G401 (cell line): ENCODE measurements around the gene CHSY3. TPM values are rescaled to one million over a fixed set of nuclear protein-coding genes. Genes with fewer than 3 reads are reported as not detected.
A peak's percentile ranks its signal among the peaks of the same experiment; 100 is the strongest.

Source experiments
- DNase-seq: peaks from one replicate; pipeline ENCODE4 v3.0.0-alpha.2; 2015; ENCODE audit warnings: low spot score
- in situ Hi-C: cut with HindIII; loops from 2 replicates; pipeline ENCODE4 v1.10.0; 2016; ENCODE audit warnings: low sequenced_read_pairs, mixed read lengths
- total RNA-seq: library from RNA; depleted of rRNA; stranded (reverse); fragments of >200 nt; shearing (Covaris generic); gene quantifications from 2 replicates; pipeline ENCODE4 v1.2.3, GENCODE V29; 2014

CHSY3 gene
- total RNA-seq, 1 experiment from 2014 or later = not detected

DNA sequence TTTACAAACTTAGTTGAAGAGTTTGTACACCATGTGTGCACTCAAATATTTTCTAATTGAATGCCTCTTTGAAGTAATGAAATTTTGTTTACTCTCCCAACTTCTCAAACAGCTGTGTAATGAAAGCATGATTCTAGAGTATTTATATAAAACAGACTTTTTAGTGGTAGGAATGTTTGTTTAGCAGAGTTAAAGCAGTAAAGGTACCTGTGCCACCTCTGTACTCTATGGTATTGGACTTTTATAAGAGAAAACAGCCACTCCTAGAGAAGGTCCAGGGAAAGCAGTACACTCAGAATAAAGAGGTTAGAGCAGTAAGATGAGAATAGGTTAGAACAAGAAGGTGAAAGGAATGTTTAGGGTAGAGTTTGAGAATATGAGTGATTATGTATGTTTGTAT lies 163.1 kb downstream of the CHSY3 start:
- no peak for DNase-seq
- in situ Hi-C loops = no loop called here

DNA sequence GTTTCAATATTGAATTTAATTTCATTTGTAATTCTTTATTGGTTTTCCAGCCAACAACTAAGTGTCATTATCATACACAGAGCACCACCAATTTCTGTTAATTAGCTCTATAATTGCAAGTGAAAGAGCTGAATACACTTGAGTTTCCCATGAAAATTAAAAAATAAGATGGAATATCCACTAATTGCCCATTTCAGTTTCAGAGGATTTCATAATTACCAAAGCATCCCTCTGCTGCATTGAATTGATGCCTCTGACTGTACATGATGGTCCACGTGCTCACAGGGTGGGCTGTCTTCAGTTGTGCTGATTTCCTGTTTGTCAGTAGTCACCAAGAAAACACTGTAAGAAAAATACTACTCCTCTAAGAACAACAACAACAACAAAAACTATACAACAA lies 163.8 kb downstream of the CHSY3 start:
- DNase-seq = no peak
- in situ Hi-C loops = no loop called here

DNA sequence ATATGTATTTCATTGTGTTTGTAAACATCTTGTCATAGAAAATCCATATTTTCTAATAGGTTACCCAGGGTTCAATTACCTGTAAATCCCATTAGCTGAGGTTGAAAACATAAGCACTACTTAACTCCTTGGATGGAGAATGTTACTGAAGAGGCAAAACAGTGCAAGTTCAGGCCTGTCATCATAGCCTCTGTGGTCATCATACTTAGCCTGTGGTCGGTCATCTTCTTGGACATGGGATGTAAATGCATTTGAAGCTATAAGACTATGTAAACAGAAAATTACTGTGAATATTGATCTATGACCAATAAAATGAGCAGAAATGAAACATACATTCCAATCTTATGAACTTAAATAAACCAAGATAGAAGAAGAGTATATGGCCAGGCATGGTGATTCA lies 164.7 kb downstream of the CHSY3 start:
- in situ Hi-C loops = no loop called here

DNA sequence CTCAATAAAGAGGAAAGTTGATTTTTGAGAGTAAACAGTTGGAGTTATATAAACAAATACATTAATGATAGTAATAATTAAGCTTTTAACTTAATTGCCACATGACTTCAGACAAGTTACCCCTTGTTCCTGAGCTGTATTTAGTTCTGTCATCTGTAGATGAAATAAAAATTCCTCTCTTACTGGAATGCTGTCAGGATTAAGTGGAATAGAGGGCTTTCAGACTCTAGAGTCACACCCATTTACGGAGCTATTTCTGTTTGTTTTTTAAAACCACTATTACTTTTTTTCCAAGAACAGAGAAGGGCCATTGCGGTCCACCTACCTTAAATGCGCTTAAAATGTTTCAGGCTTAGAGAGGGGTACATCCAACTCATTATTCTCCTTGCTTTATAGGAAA lies 170.6 kb downstream of the CHSY3 start:
- DNase-seq = no peak
- in situ Hi-C loops = no loop called here

More for the DNA sequence above, 164.7 kb downstream of the CHSY3 start:
- no peak for DNase-seq

DNA sequence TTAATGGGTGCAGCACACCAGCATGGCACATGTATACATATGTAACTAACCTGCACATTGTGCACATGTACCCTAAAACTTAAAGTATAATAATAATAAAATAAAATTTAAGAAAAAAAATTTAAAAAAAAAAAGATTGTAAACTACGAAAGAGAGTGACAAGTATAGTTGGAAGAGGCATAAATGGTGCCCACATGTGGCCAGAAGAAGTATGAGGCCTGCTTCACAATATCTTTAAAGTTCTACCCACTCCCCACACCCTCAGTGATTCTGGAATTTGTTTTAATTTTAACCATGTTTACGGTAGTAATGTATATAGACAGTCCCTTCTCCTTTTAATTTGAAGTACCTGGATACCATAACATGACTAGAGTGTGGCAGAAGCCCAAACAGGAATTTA lies 172.7 kb downstream of the CHSY3 start:
- in situ Hi-C loops = no loop called here

DNA sequence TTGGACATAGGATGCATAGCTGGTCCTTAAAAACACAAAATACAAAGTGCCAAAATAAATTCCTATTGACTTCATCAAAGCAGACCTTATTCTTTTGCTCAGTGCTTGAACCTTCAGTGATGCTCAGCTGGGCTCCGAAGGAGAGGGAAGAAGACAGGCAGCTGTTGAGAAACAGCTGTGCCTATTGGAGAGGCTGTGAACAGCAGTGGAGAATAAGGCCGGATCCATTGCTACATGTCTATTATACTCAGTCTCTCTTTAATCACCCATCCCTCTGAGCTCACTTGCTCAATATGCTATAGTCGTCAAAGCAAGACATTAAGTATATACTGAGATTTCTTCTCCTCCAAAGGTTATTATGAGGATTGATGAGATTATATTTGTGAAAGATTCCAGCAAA lies 174.4 kb downstream of the CHSY3 start:
- no peak for DNase-seq
- in situ Hi-C loops = no loop called here

More for the DNA sequence above, 172.7 kb downstream of the CHSY3 start:
- no peak for DNase-seq

DNA sequence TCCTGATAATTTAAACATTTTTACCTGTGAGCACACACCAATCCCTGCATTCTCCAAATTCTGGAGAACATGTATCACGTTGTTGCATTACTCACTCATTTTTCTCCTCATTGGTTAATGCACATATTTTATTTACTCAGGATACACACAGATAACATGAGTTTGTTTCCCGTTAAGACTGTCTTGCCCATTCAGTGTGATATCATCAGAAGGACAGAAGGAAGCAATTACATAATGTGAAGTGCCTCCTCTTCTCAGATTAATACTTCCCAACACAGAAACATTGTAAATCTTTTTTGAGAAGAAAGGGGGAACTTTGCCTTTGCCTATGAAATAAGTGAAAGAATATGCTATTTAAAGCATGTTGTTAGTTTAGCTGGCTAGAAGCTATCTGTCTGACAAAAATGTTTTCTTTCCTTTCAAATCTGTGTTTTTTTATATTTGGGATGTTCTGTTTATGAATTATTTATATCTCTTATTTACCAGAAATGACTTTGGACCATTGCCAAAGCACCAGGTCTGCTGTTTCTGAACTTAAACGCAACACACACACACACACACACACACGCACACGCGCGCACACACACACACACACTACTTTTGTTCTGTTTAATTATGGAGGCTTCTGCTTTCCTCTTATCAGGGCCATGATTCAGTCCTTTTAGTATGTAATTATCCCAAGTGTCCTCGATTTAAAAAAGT lies 186.5 kb downstream of the CHSY3 start:
- no peak for DNase-seq
- in situ Hi-C loops = no loop called here

DNA sequence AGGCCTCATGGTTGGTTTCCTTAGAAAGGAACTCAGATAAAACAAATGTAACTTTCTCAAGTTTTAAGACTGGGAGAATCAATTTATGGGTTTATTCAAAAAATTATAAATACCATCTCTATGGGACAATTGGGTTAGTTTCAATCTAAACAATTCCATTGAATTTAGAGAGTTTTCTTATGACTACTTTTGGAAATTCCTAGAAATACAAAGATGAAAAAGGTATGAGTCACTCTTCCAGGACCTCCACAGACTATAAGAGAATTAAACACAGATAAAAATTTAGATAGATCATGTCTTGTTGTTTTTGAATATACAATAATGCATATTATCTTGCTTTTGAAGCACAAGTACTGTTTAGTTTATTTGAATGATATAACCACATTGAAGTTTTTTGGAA lies 188.7 kb downstream of the CHSY3 start:
- DNase-seq = no peak
- in situ Hi-C loops = no loop called here

DNA sequence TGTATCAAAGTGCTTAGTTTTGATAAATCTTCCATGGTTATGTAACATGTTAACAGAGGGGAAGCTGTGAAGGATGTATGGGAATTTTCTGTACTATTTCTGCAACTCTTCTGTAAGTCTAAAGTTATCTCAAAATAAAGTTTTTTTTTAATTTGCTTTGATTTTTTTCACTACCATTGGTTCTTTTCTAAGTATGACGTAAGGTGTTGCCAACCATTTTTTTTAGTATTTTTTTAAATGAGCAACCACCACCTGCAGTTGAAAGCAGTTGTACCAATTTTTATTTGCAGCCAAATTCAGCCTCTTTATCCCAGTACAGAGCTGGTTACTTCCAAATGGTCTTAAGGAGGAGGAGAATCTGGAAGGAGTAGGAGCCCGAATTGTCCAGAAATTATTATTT lies 192.2 kb downstream of the CHSY3 start:
- in situ Hi-C loops = no loop called here
- DNase-seq = no peak

DNA sequence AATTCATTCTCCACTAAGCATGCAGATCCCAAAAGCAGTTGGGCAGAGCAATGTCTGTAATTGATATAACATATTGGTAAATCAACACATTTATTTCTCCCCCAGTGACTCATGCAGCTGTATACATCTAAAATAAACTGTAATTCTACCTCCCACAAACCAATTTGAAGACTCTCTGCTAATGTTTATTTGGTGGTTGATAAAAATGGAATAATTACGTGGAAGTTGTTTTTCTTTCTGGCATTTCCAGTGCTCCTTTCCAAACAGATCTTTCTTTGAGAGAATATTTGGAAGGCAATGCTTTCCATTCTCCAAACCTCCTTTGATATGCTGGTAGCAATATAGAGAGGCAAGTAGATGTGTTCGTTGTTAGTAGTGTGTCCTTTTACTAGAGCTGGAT lies 194.7 kb downstream of the CHSY3 start:
- in situ Hi-C loops = no loop called here

DNA sequence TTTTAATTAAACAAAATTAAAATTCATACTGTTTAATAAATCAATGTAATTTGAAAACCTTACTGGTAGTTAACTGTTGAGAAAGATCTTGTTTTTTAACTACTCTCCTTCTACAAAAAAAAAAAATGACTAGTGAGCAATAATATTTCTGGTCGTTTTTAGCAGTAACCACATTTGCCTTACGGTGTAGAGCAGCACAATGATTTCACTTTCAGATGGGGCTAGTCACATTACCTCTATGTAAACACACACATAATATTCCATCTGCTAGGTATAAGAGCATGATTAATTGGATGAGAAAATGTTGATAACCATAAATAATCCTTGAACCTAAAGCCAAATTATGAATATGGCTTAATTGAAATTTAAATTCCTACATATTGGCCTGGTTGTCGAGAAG lies 198.1 kb downstream of the CHSY3 start:
- in situ Hi-C loops = no loop called here
- no peak for DNase-seq

More for the DNA sequence above, 194.7 kb downstream of the CHSY3 start:
- DNase-seq = no peak

DNA sequence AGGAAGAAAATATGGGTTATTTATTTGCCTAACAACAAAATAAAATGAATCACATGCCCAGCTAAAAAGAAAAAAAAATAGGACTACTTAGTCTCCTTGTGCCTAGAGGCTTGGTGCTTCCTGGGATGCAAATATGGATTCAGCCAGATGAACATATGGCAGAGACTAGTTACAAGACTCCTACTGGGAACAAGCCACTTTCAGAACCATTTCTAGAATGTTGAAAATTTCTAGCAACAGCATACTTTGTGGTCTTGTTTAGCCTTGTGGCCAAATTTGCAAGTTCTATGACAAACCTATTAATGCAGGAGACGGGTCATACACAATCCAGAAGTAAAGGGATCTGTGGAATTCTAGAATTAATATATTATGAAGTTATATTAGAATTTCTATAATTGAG lies 198.7 kb downstream of the CHSY3 start:
- in situ Hi-C loops = no loop called here
- DNase-seq = no peak

DNA sequence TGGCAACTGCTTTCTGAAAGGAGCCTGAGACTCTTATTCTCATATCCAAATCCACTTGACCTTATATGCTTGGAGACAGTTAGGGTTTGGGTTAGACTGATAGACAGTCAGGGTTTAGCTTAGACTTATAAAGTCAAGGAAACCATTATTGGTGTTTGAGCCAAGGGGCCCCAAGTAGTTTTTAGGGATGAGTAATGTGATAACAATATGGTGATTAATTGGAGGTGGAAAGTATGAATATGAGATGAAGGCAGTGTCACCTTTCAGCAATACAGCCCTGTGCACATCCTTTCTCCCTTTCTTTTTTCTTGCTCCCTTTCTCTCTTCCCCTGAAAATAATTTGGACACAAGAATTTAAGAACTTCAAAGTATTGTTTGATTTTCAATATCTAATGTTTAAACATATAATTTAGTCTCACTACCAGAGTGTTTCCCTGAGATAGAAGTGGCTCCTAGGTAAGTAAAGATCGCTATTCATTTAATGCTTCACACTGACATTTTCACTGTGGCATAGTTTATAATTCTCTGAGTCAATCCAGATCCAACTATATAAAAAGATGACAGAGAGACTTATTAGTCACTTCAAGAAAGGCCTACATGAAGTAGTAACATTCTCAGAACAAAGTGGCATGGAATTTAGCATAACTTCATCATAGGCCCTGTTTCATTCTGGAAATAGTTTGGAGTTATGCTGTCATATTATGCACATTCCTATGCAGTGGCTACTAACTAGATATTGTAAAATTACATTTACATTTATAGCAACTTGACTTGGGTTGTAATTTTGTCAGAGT lies 200.8 kb downstream of the CHSY3 start:
- DNase-seq = no peak
- in situ Hi-C loops = no loop called here

DNA sequence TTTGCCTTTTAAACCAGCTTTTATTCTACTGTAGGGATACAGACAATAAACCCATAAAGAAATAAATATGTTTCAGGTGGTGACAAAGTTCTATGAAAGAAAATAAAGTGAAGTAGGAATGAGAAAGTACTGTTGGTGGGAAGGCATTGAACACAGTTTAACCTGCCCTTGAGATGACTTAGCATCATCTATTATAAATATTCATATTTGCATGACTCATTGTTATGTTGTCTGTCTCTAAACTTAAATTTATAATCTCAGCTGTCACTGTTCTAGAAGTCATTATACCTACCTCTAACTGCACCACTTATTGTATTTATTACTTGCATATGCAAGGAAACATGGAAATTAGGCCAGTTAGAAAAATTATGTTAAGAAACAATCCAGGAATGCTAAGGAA lies 202.2 kb downstream of the CHSY3 start:
- in situ Hi-C loops = no loop called here
- no peak for DNase-seq

DNA sequence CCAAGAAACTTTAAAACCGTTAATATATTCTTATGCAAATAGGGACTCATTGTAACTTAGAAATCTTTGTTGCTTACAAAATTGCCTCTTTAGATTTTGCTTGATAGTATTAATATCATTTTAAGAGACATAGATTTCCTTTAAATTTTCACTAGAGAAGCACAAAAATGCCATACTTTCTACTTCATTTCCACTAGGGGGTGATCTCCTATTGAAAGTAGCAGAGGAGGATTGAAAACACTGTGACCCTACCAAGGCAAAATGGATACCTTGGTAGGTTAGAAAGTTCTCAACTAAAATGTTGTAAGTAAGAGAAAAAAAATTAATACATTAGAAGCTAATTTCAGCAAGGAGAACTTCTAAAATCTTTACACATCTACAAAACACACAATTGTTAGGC lies 204.9 kb downstream of the CHSY3 start:
- in situ Hi-C loops = no loop called here
- DNase-seq = no peak

DNA sequence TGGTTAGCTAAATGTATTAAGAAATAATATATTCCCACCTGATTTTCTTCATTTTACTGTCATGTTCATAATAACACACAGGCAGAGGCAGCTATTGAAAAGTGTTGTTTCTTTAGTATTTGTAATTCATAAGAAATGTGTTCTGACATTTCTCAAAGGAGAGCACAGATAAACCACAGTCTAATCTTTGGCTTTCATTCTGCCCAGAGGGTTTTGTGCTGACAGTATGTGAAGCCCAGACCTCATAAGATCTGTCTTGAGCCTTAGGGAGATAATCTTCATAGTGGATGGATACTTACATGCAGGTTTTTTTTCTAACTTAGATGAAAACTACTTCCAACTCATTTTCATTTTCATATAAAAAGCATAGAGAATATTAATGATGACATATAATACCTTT lies 206.1 kb downstream of the CHSY3 start:
- in situ Hi-C loops = no loop called here
- DNase-seq = no peak

DNA sequence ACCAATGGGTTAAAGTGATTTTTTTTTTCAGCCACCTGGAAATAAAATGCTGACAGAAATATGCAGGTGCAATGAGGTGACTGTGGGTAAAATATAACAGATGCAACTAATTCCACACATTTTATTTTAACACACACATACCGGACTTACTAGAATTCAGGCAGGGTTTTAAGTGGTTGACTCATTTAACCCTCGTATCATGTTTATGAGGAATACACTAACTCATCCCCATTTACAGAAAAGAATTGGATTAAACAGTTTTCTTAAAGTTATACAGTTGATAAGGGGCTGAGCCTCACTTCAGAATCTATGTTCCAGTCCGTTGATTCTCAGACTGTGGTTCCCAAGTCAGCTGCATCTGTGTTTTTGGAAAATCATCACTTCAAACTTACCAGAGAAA lies 207.5 kb downstream of the CHSY3 start:
- in situ Hi-C loops = no loop called here
- no peak for DNase-seq

DNA sequence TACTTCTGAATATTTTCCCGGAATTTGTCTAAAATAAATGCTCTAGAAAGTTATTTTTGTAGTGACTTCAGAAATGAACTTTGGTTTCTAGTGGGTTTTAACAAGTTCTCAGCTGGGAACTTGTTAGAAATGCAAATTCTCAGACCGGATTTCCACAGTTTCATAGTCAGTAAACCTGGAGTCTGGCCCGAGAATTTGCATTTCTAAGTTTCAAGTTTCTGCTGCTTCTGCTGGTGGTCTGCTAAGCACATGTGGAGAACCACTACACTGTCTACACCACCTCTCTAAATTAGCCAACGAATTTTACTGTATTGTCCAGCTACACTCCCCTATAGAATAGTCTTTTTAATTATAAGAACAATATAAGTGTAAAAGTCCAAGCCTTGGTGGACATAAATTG lies 208.0 kb downstream of the CHSY3 start:
- DNase-seq = no peak
- in situ Hi-C loops = no loop called here

DNA sequence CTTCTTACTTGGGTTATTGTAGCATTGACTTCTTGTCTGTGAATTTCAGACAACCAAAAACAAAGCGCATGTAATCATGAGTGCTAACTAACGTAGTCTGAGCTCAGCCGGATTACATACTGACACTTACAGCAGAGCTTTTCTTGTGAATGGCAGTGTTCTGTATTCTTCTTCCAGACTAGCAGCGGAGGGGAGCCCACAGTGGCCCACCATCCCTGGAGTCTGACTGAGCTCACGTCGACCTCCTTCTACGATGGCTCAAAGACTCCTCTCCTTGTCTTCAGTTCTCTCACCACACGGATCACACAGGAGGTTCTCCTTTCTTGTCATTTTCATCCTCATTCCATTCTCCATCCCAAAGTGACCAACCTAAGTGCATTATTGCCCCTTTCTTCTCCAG lies 211.4 kb downstream of the CHSY3 start:
- in situ Hi-C loops = no loop called here
- DNase-seq = no peak

DNA sequence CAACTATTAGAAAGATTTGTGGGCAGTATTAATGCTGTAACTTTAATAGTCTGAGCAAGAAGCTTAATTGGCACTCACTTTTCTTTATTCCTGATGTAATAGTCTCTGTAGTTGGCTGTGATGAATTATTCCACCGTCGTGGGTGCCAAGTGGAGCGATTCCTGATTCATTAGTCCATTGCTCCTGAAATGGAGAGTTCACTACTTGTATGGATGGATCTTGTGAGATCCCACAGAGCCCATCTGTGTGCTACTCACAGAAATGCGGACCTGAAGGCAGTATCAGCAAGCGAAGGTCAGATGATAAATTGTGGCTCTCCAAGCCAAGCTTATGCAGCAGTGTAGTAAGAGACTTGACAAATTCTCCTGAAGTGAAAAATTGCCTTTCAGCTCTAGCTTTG lies 212.2 kb downstream of the CHSY3 start:
- in situ Hi-C loops = no loop called here

DNA sequence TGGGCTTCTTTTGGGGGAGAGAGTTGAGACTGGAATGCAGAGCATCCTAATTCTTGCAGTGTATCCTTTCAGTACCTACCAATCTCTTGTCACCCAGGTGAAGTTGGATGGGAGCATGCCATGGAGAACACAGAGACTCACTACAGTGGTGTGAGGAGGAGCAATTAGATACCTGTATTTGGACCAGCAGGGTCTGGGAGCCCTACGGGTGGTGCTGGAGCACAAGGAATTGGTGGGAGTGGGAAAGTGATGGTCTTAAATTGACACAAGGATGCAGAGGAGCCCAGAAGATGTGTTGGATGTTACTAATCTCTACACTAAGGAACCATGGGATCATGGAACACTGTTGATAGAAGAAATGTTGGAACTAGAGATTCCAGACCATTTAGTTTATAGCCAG lies 212.7 kb downstream of the CHSY3 start:
- in situ Hi-C loops = no loop called here
- DNase-seq = no peak

More for the DNA sequence above, 212.2 kb downstream of the CHSY3 start:
- peak; percentile 9 for DNase-seq
